Measurements from ENCODE around the gene ISM1. TPM values are rescaled to one million over a fixed set of nuclear protein-coding genes. Genes with fewer than 3 reads are reported as not detected.

The ISM1 gene
- total and polyA plus RNA-seq, 2 experiments from 2014 or later: 0.15 to 0.63 TPM

- Histone ChIP-seq H3F3A (replicated peaks; ENCODE audit: low read depth) (no peaks in the 10 kb centered on the region), H4K20me1 (replicated peaks; ENCODE audit: insufficient read depth) (no peaks in the 10 kb centered on the region), H3K4me3 (no peak overlapping the region), H3K4me1 (ENCODE audit: insufficient read depth) (no peaks in the 10 kb centered on the region), H3K4me2 (no peak overlapping the region), H2AFZ (no peak overlapping the region), H3K27me3 (ENCODE audit: insufficient read depth) (no peaks in the 10 kb centered on the region), H3K27ac (ENCODE audit: low read depth) (no peak overlapping the region), H3K36me3 (ENCODE audit: insufficient read depth) (no peaks in the 10 kb centered on the region), H3K9me2 (ENCODE audit: insufficient read depth) (peaks cover 27% of the 10 kb centered on the region), H3K79me2 (replicated peaks; ENCODE audit: insufficient read depth) (no peaks in the 10 kb centered on the region)
- H3K27ac Mint-ChIP-seq: no peak overlapping the region
- H3K4me3 Mint-ChIP-seq: no peak overlapping the region
- no peaks in the 10 kb centered on the region for H3K9me3 Mint-ChIP-seq
- peaks cover 8% of the 10 kb centered on the region; the same call in 2 of the 3 replicates for H3K4me1 Mint-ChIP-seq
- no peaks in the 10 kb centered on the region for H3K27me3 Mint-ChIP-seq (ENCODE audit: insufficient read depth, low read depth, poor library complexity)
- ATAC-seq (no peak), DNase-seq (ENCODE audit: low spot score) (no peak)
- H3K36me3 Mint-ChIP-seq (ENCODE audit: low read depth): no peaks in the 10 kb centered on the region
- TF ChIP-seq NANOG (IDR thresholded peaks at IDR 0.05; ENCODE audit: borderline replicate concordance) (no peak), JUNB (IDR thresholded peaks at IDR 0.05; ENCODE audit: unreplicated experiment) (no peak), ETS1 (IDR thresholded peaks at IDR 0.05) (no peak), STAT1 (IDR thresholded peaks at IDR 0.05; ENCODE audit: unreplicated experiment) (no peak), POLR2AphosphoS5 (IDR thresholded peaks at IDR 0.05; ENCODE audit: low read depth) (no peak), ZNF331 (CRISPR knock-in tag; IDR thresholded peaks at IDR 0.05; ENCODE audit: low read depth) (no peak), ZNF462 (CRISPR knock-in tag; IDR thresholded peaks at IDR 0.05) (no peak)
Measured at GRCh38 chr20:13243826-13244376, 22.8 kb downstream of the ISM1 start.
